NCI-H2107 (cell line): ENCODE results near the gene ARGLU1.
"Not testable (repeated sequence)": the region's sequence is repeated elsewhere in the genome, so short reads cannot be mapped to it uniquely, and the experiment has no call there.

Experiments used
- DNase-seq: peaks from one replicate; lab custom pipeline; 2025; lab: John Stamatoyannopoulos, UW

The ARGLU1 gene, protein sequence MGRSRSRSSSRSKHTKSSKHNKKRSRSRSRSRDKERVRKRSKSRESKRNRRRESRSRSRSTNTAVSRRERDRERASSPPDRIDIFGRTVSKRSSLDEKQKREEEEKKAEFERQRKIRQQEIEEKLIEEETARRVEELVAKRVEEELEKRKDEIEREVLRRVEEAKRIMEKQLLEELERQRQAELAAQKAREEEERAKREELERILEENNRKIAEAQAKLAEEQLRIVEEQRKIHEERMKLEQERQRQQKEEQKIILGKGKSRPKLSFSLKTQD

DNA sequence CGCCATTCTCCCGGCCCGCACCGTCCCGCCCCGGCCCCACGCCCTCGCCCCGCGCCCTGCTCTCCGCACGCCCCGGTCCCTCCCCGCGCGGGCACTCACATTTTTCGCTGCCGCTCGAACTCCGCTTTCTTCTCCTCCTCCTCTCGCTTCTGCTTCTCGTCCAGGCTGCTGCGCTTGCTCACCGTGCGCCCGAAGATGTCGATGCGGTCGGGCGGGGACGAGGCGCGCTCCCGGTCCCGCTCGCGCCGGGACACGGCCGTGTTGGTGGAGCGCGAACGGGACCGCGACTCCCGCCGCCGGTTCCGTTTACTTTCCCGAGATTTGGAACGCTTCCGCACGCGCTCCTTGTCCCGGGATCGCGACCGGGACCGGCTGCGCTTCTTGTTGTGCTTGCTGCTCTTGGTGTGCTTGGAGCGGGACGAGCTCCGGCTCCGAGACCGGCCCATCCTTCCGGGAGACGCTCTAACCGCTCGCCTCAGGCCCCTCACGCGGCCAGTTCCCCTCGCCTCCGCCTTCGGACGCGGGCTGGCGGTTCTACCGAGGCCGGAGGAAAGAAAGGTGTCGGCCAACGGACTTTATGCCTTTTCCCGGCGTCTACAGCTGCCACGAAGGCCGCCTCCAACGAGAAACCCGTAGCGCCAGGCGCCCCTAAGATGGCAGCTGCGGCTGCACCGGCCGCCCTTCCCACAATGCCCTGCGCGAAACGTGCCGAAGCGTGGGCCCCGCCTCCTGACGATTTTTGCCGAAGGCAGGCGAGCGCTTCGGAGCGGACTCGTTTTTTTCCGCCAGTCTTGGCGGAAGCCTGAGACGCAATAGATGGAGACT, at the start of gene ARGLU1:
TSS of gene ARGLU1 (minus strand) at position 664 of the 825 bp plus-strand sequence. CDS start at position 446, 218 bp downstream.
- DNase-seq = peak; percentile 50

DNA sequence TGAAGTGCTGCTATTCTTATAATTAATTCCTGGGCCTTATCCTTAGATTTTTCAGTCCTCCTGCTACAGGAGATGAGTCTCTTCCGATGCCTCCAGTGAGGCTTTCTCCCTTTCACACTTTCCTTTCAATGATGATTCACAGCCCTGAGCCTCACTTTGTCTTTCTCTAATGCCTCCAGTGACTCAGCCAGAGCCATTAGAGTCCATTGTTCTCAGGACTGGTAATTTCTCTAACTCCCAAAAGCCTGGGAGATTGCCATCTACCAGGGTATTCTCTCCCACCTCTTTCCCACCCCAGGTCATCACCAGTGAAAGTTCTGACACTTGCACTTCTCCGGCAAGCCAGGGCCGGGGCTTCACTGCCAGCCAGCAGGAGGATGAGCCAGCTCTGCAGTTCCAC, 49.6 kb upstream of the ARGLU1 start:
- no peak for DNase-seq

DNA sequence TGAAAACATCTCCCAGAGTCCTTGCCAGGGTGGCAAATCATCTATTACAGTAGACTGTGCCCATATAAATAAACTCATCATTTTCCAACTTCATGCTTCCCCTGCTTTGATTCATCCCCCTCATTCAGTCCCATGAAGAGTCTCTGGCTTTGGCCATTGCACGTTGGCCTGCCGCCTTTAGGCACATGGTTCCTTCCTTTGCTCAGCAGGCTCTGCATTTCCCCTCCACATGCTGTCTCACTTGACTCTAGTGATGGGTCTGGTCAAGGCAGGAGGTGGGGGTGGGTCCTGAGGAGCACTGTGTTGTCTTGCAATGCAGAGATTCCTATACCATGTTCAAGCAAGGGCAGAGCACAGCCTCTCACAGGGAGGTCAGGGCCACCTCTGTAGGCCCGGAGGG, 48.8 kb upstream of the ARGLU1 start:
- no peak for DNase-seq

DNA sequence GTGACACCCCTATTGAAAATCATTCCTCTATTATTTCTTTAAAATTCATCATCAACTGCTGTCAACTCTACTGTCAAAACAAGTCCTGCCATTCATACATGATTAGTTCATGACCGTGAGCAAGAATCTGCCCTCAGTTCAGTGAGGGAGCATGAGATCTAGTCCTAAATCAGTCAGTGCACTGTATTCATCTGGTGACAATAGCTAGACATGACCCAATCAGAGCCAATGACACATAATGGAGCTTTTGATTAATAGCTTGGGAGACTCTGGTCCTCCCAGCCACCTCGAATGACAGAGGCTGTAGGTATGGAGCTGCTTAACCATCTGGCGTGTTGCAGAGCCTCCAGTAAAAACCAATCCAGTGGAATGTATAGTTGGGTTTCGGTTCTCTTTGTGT, 46.9 kb upstream of the ARGLU1 start:
- DNase-seq = no peak

DNA sequence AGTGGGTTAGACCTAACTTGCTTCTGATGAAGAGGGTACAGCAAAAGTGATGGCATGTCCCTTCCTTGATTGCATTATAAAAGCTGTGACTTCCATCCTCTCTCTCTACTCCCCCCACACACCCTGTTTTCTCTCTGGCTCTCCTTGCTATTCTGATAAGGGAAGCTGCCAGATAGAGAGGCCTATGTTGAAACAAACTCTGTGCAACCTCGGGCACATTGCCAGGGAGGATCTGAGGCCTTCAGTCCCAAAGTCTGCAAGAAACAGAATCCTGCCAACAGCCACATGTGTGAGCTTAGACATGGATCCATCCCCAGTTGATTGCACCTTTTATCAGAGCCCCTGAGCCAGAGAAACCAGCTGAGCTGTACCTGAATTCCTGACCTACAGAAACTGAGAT, 44.8 kb upstream of the ARGLU1 start:
- no peak for DNase-seq

DNA sequence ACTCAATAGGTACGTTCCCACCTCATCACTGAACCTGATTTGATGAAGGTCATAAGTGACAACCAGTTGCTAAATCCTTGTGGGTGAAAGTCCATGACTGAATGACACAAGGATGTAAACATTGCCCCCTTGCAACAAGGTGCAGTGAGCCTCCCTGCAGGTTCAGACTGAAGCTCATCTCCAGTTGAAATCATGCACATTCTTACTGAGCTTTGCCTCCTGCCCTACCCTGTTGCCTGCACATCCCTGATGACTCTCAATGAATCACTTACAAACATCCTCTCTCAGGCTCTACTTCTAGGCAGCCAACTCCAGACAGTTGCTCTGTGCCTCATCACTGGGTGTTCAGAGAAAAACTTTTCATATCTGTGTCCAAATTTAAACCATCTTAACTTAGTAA, 42.5 kb upstream of the ARGLU1 start:
- no peak for DNase-seq

DNA sequence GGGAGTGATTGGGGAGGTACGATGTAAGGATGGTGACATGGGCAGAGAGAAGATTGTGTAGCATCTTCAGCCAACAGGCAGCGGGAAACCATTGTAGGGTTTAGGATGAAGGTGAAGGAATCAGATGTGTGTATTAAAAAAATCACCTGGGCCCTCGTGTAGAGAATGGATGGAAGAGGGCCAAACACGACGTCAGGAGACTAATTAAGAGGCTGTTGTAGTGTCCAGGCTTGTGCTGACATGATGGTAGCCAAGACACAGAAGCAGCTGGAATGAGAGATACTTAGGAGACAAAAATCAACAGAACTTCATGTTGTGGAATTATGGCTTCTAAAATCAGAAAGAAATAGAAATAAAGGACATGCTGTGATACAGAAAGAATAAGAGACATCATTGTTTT, 41.2 kb upstream of the ARGLU1 start:
- DNase-seq = no peak

DNA sequence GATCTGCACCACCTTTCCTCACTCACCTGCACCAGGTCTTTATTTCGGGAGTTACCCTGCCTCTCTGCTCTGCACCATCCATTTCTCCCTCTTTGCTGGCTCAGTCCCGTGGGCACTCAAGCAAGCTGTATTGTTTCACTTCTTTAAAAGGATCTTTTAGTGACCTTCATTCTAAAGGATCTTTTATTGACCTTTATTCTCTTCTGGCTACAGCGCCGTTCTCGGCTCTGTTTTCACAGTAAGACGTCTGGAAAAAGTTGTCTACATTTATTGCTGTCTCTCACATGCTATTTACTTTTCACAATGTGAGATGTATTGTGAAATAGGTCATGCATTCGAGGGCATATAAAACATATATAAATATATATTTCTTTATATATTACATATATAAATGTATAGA, 35.6 kb upstream of the ARGLU1 start:
- no peak for DNase-seq

DNA sequence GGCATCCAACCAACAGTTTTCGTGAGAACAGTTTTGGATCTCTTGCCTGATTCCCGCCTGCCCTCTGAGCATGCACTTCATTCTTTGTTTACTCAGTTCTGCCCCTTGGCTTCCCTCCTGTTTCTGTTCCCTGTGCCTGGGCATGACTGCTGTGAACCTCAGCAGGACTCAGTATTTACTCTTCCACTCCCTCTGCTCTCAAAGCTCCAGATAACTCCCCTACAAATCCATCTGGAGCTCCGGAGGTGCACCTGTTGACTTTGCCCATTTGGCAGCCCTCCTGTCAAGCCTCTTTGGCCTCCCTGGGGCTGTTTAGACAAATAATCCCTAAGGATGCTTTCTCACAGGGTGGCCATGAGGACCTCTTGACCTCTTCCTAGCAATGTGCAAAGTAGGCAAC, 34.2 kb upstream of the ARGLU1 start:
- no peak for DNase-seq

DNA sequence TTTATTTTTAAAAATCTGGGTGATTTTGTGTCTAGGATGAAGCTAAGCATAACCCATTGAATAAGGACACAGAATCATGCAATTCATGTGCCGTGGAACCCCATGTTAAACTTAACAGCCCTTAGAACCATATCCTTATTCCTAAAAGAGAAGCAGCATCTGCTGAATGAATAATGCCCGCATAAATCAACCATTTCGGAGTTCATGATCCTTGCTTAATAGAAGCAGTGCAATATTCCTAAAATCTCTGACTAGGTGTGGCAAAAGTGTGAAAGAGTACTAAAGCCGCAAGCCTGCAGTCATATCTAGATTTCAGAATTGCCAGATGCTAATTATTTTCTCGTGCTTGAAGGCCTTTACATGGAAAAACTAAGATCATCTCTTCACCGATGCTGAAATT, 33.6 kb upstream of the ARGLU1 start:
- no peak for DNase-seq

DNA sequence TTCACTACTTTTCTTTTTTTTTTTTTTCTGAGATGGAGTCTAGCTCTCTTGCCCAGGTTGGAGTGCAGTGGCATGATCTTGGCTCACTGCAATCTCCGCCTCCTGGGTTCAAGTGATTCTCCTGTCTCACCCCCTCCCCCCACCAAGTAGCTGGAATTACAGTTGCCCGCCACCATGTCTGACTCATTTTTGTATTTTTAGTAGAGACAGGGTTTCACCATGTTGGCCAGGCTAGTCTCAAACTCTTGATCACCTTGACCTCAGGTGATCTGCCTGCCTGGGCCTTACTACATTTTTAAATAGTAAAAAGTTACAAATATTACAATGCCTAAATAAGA, 32.8 kb upstream of the ARGLU1 start:
- DNase-seq = not testable (repeated sequence)

DNA sequence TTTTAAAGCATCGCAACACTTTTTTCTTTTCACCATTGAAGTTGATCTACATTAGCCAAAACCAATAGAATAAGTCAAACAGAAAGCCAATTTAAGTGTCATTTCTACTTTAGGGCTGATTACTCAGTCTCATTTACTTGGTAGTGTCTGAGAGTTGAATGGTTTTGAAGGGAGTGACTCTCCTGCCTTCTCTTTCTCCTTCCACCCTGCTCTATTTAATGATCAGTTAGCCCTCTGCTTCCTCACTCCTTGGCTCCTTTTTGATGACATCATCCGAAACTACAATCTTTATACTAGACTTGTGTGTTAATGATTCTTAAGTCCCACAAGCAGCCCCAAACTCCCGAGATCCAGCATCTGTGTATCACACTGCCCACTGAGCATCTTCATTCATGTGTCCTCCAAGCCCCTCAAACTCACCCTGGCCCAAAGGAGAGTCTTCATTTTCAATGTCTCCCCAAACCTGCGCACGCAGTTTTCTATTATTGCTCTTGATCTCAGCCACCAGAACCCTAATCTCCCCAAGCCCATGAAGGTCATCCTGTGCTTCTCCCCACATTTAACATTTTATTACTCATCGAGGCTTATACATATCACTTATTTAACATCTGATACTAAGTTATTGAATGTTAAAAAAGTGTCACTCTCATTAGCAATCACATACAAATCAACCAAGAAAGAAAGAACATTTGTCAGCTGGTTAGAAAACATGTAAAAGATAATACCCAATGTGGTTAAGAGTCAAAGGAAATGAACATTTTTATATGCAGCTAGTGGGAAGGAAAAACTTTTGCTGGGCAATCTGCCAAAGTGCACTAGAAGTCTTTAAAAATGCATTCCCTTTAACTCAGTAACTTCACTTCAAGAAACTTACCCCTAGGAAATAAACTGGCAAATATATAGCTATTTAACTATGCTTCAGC, 32.2 kb upstream of the ARGLU1 start:
- DNase-seq = no peak

DNA sequence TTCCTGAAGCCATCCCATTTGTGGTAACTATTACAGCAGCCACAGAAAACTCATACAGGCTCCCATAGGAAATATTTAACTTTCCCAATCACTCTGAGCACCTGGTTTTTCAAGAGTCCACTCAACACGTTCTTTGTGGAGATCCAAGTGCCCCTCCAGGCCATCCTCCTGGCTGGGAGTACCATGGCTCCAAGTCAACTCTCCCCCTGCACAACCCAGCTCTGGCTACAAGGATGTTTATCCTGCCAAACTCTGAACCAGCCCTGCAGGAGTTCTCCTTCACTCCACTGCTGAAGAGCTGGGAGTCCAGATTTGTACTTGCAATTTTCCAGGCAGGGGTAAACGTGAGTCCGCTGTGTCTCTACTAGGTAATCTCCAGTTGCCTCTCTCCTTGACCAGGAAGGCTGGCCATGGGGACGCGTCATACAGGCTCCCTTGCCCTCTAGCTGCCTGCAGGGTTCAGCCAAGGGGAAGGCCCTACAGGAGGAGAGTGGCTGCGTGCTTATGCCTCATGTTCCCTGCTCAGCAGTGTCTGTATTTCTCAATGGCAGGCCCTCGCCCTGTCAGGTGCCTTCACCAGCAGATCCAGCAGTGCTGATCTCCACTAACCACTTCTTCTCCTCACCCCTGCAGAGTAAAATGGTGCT, 29.9 kb upstream of the ARGLU1 start:
- no peak for DNase-seq

DNA sequence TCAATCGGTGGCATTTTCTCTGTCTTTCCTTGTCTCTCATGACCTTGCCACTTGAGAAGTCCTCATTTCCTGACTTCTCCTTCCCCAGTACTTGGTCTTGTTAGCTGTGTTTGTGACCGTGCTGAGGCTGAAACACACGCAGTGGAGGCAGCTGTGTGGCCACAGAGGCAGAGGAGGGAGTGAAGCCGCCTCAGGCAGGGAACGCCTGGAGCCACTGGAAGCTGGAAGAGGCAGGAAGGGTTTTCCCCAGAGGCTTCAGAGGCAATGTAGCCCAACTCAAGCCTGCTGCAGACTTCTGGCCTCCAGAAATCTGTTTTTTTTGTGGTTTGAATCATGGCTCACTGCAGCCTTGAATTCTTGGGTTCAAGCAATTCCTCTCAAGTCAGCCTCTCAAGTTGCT, 29.2 kb upstream of the ARGLU1 start:
- no peak for DNase-seq

DNA sequence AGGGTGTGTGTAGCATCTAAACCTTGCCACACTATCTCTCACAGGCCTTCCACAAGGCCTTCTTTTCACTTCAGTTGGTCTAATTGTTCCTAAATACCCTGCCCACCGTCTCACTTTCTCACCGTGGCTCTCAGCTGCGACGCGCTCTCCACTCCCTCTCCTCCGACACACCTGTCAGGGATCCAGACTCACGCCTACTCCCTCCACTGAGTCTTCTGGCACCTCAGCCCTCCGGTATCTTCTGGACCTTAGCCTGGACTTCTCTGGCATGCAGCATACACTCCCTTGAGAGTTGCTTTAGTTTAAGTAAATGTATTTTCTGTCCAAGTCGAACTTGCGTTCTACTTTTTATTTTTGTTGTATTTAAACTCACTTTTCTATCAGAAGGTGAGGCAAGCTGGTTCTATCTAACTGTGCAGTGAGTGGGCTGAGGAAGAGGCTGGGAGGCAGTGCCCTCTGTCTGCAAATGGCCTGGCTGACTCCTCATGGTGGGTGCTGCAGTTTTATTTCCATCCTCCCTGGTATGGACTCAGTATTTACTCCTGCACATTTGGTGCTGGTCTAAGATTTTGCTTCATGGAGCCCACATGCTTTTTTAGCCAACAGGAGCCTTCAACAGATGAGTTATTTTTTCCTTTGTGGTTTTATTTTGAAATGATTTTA, 28.5 kb upstream of the ARGLU1 start:
- no peak for DNase-seq

DNA sequence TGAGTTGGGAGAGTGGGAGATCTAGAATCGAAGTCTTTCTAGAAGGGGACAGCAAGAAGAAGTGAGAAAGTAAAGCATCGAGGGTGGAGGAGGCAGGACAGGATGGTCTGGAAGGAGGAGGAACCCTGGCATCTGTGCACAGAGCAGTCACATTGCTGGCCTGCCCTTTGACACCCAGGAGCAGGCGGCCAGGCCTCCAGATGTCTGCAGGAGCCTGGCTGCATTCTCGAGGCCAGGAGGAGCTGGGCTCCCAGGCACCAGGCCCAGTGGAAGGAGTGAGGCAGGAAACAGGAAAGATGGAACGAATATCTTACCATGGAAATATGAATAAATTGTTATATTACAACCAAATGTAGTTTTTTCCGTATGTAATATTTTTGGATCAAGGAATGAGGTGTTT, 27.7 kb upstream of the ARGLU1 start:
- no peak for DNase-seq

DNA sequence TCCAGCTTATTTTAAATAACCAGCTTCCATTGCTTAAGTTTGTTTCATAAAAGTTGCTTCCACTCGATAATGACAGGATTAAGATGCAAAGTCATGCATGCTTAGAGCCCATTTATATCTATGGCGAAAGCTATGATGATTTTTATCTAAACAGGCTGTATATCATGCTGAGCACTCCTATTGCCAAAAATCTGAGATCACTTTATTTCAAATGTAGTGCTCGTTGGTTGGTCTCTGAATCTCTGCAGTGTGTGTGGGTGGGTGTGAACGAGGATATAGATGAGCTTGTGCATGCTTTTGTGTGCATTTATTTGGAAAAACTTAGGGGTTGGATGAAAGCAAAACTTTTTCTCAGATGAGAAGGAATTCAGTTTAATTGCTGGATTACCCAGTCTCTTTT, 27.0 kb upstream of the ARGLU1 start:
- no peak for DNase-seq

DNA sequence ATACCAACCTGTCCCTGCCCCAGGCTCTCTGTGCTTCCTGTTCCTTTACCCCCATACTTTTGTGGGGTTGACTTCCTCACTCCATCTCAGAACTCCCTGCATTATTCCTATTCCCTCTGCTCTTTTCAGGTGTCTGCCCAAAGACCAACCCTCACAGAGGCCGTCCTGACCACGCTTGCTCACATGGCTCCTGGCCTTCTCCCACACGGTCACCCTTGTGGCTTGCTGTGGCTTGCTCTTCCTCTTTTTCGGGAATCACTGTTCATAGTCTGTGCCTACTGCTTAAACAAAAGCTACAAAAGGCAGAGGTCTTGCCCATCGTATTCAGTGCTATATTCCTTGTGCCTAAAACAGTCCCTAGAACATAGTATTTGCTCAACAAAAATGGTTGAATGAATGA, 25.2 kb upstream of the ARGLU1 start:
- no peak for DNase-seq

DNA sequence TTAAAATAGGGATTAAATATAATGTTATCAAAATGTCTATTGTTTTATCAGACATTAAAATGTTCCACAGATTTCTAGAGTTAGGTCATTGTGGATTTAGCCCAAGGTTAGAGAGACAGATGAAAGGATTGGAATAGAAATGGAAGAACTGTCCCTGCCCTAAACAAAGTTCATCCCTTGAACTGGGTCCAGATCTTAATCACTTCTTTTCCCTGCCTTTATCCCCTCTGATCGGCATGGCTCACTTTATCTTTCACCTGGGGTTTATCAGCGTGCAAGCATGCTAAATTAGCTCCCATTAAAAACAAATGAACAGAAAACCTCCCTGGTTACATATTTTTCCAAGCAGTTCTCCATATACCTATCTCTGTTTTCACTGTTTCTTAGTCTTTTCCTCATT, 23.4 kb upstream of the ARGLU1 start:
- no peak for DNase-seq

DNA sequence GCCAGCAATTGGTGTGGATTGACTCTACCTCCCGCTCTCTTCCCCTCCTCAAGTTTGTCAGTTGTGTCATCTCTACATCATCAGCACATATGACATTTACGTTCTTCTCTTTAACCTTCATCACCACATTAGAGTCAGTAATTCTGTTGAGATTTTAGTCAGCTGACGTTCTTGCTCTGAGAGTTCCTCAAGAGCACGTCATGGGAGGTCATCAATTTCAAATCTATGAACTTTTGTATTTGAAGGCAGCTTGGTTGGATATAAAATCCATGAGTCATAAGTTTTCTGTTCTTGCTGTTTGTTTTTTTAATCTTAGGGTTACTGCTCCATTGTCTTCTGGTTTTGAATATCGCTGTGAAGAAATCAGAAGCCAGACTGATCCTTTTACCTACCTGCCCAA, 21.8 kb upstream of the ARGLU1 start:
- DNase-seq = no peak

DNA sequence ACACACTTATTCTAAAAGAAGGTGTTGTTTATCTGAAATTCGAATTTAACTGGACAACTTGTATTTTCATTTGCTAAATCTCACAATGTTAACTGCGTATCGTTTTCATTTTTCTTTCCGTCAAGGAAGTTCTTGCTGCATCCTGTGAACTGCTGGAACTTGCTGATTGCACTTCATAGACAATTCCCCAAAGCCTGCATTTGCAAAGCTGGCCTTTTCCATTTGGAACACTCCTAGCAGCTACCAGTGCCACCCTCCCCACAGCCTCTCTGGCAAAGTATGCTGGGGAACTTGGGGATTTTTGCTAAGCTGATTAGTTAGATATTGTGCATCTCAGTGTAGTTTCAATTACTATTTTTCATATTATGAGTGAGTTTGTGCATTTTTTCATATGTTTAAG, 20.4 kb upstream of the ARGLU1 start:
- no peak for DNase-seq

DNA sequence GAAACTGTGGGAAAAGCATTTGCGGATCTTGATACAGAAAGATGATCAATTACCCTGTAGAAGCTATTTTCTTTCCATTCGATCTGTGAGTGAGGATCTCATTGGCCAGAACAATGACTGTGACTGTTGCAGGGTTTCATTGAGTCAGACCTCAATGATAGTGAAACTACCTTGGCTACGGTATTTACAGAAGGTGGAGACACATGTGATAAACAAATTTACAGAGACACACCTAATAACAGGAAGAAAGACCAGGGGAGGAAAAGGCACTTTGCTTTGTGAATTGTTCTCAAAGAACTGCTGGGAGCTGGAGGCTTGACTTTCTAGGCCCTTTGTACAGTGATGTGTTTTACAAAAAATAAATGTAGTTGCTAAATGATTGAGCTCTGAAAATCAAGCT, 19.9 kb upstream of the ARGLU1 start:
- DNase-seq = no peak
